Activated T-helper 1 cell treated with anti-CD3 and anti-CD28 coated beads, Interleukin-12 subunit alpha, Interleukin-12 subunit beta, Interleukin-2, Interleukin-4 antibody, amounts not matched to agents 30 ng/mL and 10 ng/mL and 1 ng/mL, durations not matched to agents 14 hours and 24 hours and 36 hours (primary cell): Measurements from ENCODE around the gene SPTY2D1. TPM values are rescaled to one million over a fixed set of nuclear protein-coding genes. Genes with fewer than 3 reads are reported as not detected.
A peak's percentile ranks its signal among the peaks of the same experiment; 100 is the strongest.
"Not testable (repeated sequence)": the region's sequence is repeated elsewhere in the genome, so short reads cannot be mapped to it uniquely, and the experiment has no call there.

Experiments
- DNase-seq: peaks from one replicate; pipeline ENCODE4 v3.0.0; 2021; ENCODE audit warnings: low spot score
- H3K27ac Mint-ChIP-seq: one replicate; pipeline ENCODE4 v1.8.0; 2021; ENCODE audit warnings: mild to moderate bottlenecking, mixed read lengths
- H3K27me3 Mint-ChIP-seq: one replicate; pipeline ENCODE4 v1.8.0; 2022; ENCODE audit warnings: mild to moderate bottlenecking, moderate library complexity, mixed read lengths; ENCODE audit not compliant: insufficient read depth
- H3K36me3 Mint-ChIP-seq: one replicate; pipeline ENCODE4 v1.8.0; 2021; ENCODE audit warnings: low read depth, mixed read lengths
- H3K4me1 Mint-ChIP-seq: one replicate; pipeline ENCODE4 v1.8.0; 2021; ENCODE audit warnings: low read depth, mixed read lengths
- H3K4me3 Mint-ChIP-seq: one replicate; pipeline ENCODE4 v1.8.0; 2021; ENCODE audit warnings: mild to moderate bottlenecking, moderate library complexity, mixed read lengths
- H3K9me3 Mint-ChIP-seq: one replicate; pipeline ENCODE4 v1.8.0; 2021; ENCODE audit warnings: mixed read lengths
- intact Hi-C: fragments of 100-400 bp; cut with micrococcal nuclease; formaldehyde crosslinking; loops from one replicate; pipeline ENCODE4 v1.15.1; 2024
- total RNA-seq: library from RNA; stranded (reverse); gene quantifications from 2 replicates; pipeline ENCODE4 v1.2.3, GENCODE V29; 2022

Gene SPTY2D1
- total RNA-seq, 1 donor from 2014 or later, result 29.6 TPM

GRCh38 chr11:18650859-18651557 lies 16.9 kb upstream of the SPTY2D1 start:
- Mint-ChIP-seq H3K36me3 (no peaks in the 10 kb centered on the region), H3K27ac (no peak overlapping the region), H3K9me3 (no peaks in the 10 kb centered on the region), H3K4me1 (peaks cover 13% of the 10 kb centered on the region), H3K27me3 (no peaks in the 10 kb centered on the region), H3K4me3 (no peak overlapping the region)
- intact Hi-C loops, result loop anchor here (1.0 to 5.0 kb wide), 5 partner anchors 17 to 408 kb away; partner anchors contain the start of genes SPTY2D1 and TSG101
- DNase-seq, result peak; percentile 47

- H3K36me3 Mint-ChIP-seq, result no peaks in the 10 kb centered on the region
- intact Hi-C loops, result loop anchor here (2.0 to 5.0 kb wide), 2 partner anchors 123 to 408 kb away; partner anchors contain the start of gene TSG101
Observed at GRCh38 chr11:18650353-18650752, 16.2 kb upstream of the SPTY2D1 start.

GRCh38 chr11:18643034-18643433 lies 8.9 kb upstream of the SPTY2D1 start:
- DNase-seq, intact Hi-C loops, H3K4me3 Mint-ChIP-seq, H3K36me3 Mint-ChIP-seq, H3K4me1 Mint-ChIP-seq, H3K9me3 Mint-ChIP-seq, H3K27ac Mint-ChIP-seq: not testable (repeated sequence)
- peaks cover 12% of the 10 kb centered on the region for H3K27me3 Mint-ChIP-seq

More at GRCh38 chr11:18650353-18650752, 16.2 kb upstream of the SPTY2D1 start:
- H3K27ac Mint-ChIP-seq, result no peak overlapping the region
- no peaks in the 10 kb centered on the region for H3K27me3 Mint-ChIP-seq
- no peaks in the 10 kb centered on the region for H3K9me3 Mint-ChIP-seq
- DNase-seq, result no peak
- peaks cover 13% of the 10 kb centered on the region for H3K4me1 Mint-ChIP-seq
- H3K4me3 Mint-ChIP-seq, result no peak overlapping the region

GRCh38 chr11:18641677-18642076 lies 7.5 kb upstream of the SPTY2D1 start:
- no peak overlapping the region for H3K27ac Mint-ChIP-seq
- peaks cover 12% of the 10 kb centered on the region for H3K27me3 Mint-ChIP-seq
- intact Hi-C loops, result no loop called here

GRCh38 chr11:18633256-18634139 lies 644 bp downstream of the SPTY2D1 start:
- peak overlapping the region; percentile 99 for H3K27ac Mint-ChIP-seq
- peak overlapping the region; percentile 97 for H3K4me3 Mint-ChIP-seq
- no peaks in the 10 kb centered on the region for H3K9me3 Mint-ChIP-seq
- no peaks in the 10 kb centered on the region for H3K27me3 Mint-ChIP-seq
- intact Hi-C loops, result loop anchor here (1.0 to 10.0 kb wide), 17 partner anchors 17 to 1895 kb away; partner anchors contain the start of genes C11orf58, E2F8, GTF2H1 and HPS5
- H3K4me1 Mint-ChIP-seq, result peaks cover 38% of the 10 kb centered on the region
- no peak for DNase-seq
- peaks cover 3% of the 10 kb centered on the region for H3K36me3 Mint-ChIP-seq

More at GRCh38 chr11:18641677-18642076, 7.5 kb upstream of the SPTY2D1 start:
- Mint-ChIP-seq H3K36me3 (no peaks in the 10 kb centered on the region), H3K4me1 (no peaks in the 10 kb centered on the region), H3K4me3 (no peak overlapping the region), H3K9me3 (no peaks in the 10 kb centered on the region)
- DNase-seq, result no peak

- intact Hi-C loops, result loop anchor here (5.0 to 10.0 kb wide), 4 partner anchors 89 to 1281 kb away; partner anchors contain the start of genes NCR3LG1, SAA2 and SERGEF
- Mint-ChIP-seq H3K9me3 (no peaks in the 10 kb centered on the region), H3K27me3 (no peaks in the 10 kb centered on the region), H3K27ac (peak overlapping the region; percentile 99), H3K36me3 (peaks cover 8% of the 10 kb centered on the region), H3K4me3 (peak overlapping the region; percentile 97), H3K4me1 (peaks cover 45% of the 10 kb centered on the region)
- no peak for DNase-seq
Observed at GRCh38 chr11:18632841-18633240, 1.3 kb downstream of the SPTY2D1 start.

GRCh38 chr11:18624161-18624560 lies 10.0 kb downstream of the SPTY2D1 start:
- no peak overlapping the region for H3K27ac Mint-ChIP-seq
- H3K36me3 Mint-ChIP-seq, result peaks cover 36% of the 10 kb centered on the region
- no peak for DNase-seq
- H3K4me1 Mint-ChIP-seq, result peaks cover 50% of the 10 kb centered on the region
- H3K4me3 Mint-ChIP-seq, result no peak overlapping the region
- intact Hi-C loops, result no loop called here
- H3K9me3 Mint-ChIP-seq, result peaks cover 4% of the 10 kb centered on the region
- H3K27me3 Mint-ChIP-seq, result no peaks in the 10 kb centered on the region

- H3K27ac Mint-ChIP-seq, result no peak overlapping the region
- peaks cover 50% of the 10 kb centered on the region for H3K4me1 Mint-ChIP-seq
- peaks cover 4% of the 10 kb centered on the region for H3K9me3 Mint-ChIP-seq
- DNase-seq, result no peak
- H3K36me3 Mint-ChIP-seq, result peaks cover 40% of the 10 kb centered on the region
- no peaks in the 10 kb centered on the region for H3K27me3 Mint-ChIP-seq
- H3K4me3 Mint-ChIP-seq, result no peak overlapping the region
- intact Hi-C loops, result no loop called here
Observed at GRCh38 chr11:18623707-18624106, 10.4 kb downstream of the SPTY2D1 start.

GRCh38 chr11:18618342-18619025 lies 15.7 kb downstream of the SPTY2D1 start:
- intact Hi-C loops, result loop anchor here (5.0 to 10.0 kb wide), 5 partner anchors 41 to 1714 kb away; partner anchors contain the start of gene SAAL1
- Mint-ChIP-seq H3K36me3 (peaks cover 47% of the 10 kb centered on the region), H3K9me3 (no peaks in the 10 kb centered on the region), H3K27me3 (no peaks in the 10 kb centered on the region), H3K4me1 (peaks cover 78% of the 10 kb centered on the region), H3K27ac (peak overlapping the region; percentile 75), H3K4me3 (peak overlapping the region; percentile 59)
- no peak for DNase-seq

- peaks cover 76% of the 10 kb centered on the region for H3K4me1 Mint-ChIP-seq
- peak overlapping the region; percentile 75 for H3K27ac Mint-ChIP-seq
- H3K9me3 Mint-ChIP-seq, result no peaks in the 10 kb centered on the region
- intact Hi-C loops, result loop anchor here (5.0 to 10.0 kb wide), 5 partner anchors 41 to 1713 kb away; partner anchors contain the start of gene SAAL1
- H3K27me3 Mint-ChIP-seq, result no peaks in the 10 kb centered on the region
- H3K36me3 Mint-ChIP-seq, result peaks cover 48% of the 10 kb centered on the region
- peak overlapping the region; percentile 59 for H3K4me3 Mint-ChIP-seq
- peak; percentile 57 for DNase-seq
Observed at GRCh38 chr11:18617688-18618341, 16.3 kb downstream of the SPTY2D1 start.

GRCh38 chr11:18615628-18616392 lies 18.3 kb downstream of the SPTY2D1 start:
- peak overlapping the region; percentile 70 for H3K4me3 Mint-ChIP-seq
- H3K9me3 Mint-ChIP-seq, result no peaks in the 10 kb centered on the region
- intact Hi-C loops, result loop anchor here (1.0 to 10.0 kb wide), 9 partner anchors 18 to 1711 kb away; partner anchors contain the start of genes SAAL1, SPTY2D1, TSG101 and UEVLD
- peak overlapping the region; percentile 87 for H3K27ac Mint-ChIP-seq
- H3K27me3 Mint-ChIP-seq, result no peaks in the 10 kb centered on the region
- DNase-seq, result no peak
- peaks cover 67% of the 10 kb centered on the region for H3K4me1 Mint-ChIP-seq
- H3K36me3 Mint-ChIP-seq, result peaks cover 43% of the 10 kb centered on the region
